IgD-negative memory B cell (primary cell): ENCODE results near the gene USP31. TPM values are rescaled to one million over a fixed set of nuclear protein-coding genes. Genes with fewer than 3 reads are reported as not detected.
"Not testable (repeated sequence)": the region's sequence is repeated elsewhere in the genome, so short reads cannot be mapped to it uniquely, and the experiment has no call there.

Source experiments
- H3K27ac Mint-ChIP-seq, 3 donors: one replicate each; pipeline ENCODE4 v1.8.0; 2020 to 2022; ENCODE audit warnings: mild to moderate bottlenecking in 3 of 3, mixed read lengths in 3 of 3, moderate library complexity in 1 of 3
- H3K27me3 Mint-ChIP-seq: one replicate; pipeline ENCODE4 v1.8.0; 2021; ENCODE audit warnings: mixed read lengths
- H3K36me3 Mint-ChIP-seq: one replicate; pipeline ENCODE4 v1.8.0; 2020; ENCODE audit warnings: mild to moderate bottlenecking, mixed read lengths
- H3K4me1 Mint-ChIP-seq, 3 donors: one replicate each; pipeline ENCODE4 v1.8.0; 2020 to 2022; ENCODE audit warnings: mixed read lengths in 3 of 3, mild to moderate bottlenecking in 1 of 3
- H3K4me3 Mint-ChIP-seq, 4 donors: one replicate each; pipeline ENCODE4 v1.8.0; 2020 to 2022; ENCODE audit warnings: mild to moderate bottlenecking in 4 of 4, mixed read lengths in 4 of 4, moderate library complexity in 3 of 4
- H3K9me3 Mint-ChIP-seq, 3 donors: one replicate each; pipeline ENCODE4 v1.8.0; 2020 to 2021; ENCODE audit warnings: mixed read lengths in 3 of 3, mild to moderate bottlenecking in 1 of 3
- polyA plus RNA-seq: library from polyadenylated mRNA; unstranded; fragments of 300-500 nt; fragmentation: Illumina TruSeq; gene quantifications from one replicate; pipeline ENCODE4 v1.2.3, GENCODE V29; 2021

The USP31 gene
- polyA plus RNA-seq, 1 donor from 2014 or later: 0.44 TPM

GRCh38 chr16:23146877-23147601 is 2.2 kb downstream of the USP31 start:
- Mint-ChIP-seq H3K4me3 (peak overlapping the region in 2 of 4 donors; percentile 53 to 68), H3K27me3 (no peaks in the 10 kb centered on the region), H3K9me3 (no peaks in the 10 kb centered on the region), H3K27ac (no peak overlapping the region), H3K36me3 (no peaks in the 10 kb centered on the region), H3K4me1 (peaks cover 0 to 11% (median 5%) of the 10 kb centered on the region in 3 donors)

- Mint-ChIP-seq H3K4me1 (peaks cover 0 to 7% (median 5%) of the 10 kb centered on the region in 3 donors), H3K27me3 (no peaks in the 10 kb centered on the region), H3K27ac (no peak overlapping the region), H3K9me3 (no peaks in the 10 kb centered on the region), H3K4me3 (peak overlapping the region in 1 of 4 donors; percentile 11), H3K36me3 (no peaks in the 10 kb centered on the region)
Observed at GRCh38 chr16:23145608-23146007, 3.6 kb downstream of the USP31 start.

GRCh38 chr16:23145186-23145585 is 4.1 kb downstream of the USP31 start:
- H3K36me3 Mint-ChIP-seq: no peaks in the 10 kb centered on the region
- H3K4me3 Mint-ChIP-seq: peak overlapping the region in 1 of 4 donors; percentile 11
- H3K9me3 Mint-ChIP-seq: no peaks in the 10 kb centered on the region
- no peak overlapping the region for H3K27ac Mint-ChIP-seq
- no peaks in the 10 kb centered on the region for H3K27me3 Mint-ChIP-seq
- peaks cover 0 to 7% (median 4%) of the 10 kb centered on the region in 3 donors for H3K4me1 Mint-ChIP-seq

GRCh38 chr16:23144393-23144792 is 4.9 kb downstream of the USP31 start:
- H3K4me1 Mint-ChIP-seq, H3K27me3 Mint-ChIP-seq, H3K27ac Mint-ChIP-seq: not testable (repeated sequence)

GRCh38 chr16:23143391-23143790 is 5.9 kb downstream of the USP31 start:
- Mint-ChIP-seq H3K4me1 (peaks cover 0 to 4% (median 0%) of the 10 kb centered on the region in 3 donors), H3K27ac (no peak overlapping the region), H3K9me3 (peaks cover 0 to 3% (median 0%) of the 10 kb centered on the region in 3 donors), H3K4me3 (no peak overlapping the region), H3K36me3 (peaks cover 3% of the 10 kb centered on the region), H3K27me3 (no peaks in the 10 kb centered on the region)

More at GRCh38 chr16:23144393-23144792, 4.9 kb downstream of the USP31 start:
- H3K36me3 Mint-ChIP-seq, H3K9me3 Mint-ChIP-seq: not testable (repeated sequence)
- peak overlapping the region in 1 of 4 donors; percentile 25 for H3K4me3 Mint-ChIP-seq

GRCh38 chr16:23141959-23142740 is 7.1 kb downstream of the USP31 start:
- no peaks in the 10 kb centered on the region for H3K4me1 Mint-ChIP-seq
- no peak overlapping the region for H3K27ac Mint-ChIP-seq
- H3K4me3 Mint-ChIP-seq: no peak overlapping the region
- peaks cover 1 to 11% (median 3%) of the 10 kb centered on the region in 3 donors for H3K9me3 Mint-ChIP-seq
- peaks cover 3% of the 10 kb centered on the region for H3K36me3 Mint-ChIP-seq
- no peaks in the 10 kb centered on the region for H3K27me3 Mint-ChIP-seq

- H3K4me1 Mint-ChIP-seq: no peaks in the 10 kb centered on the region
Observed at GRCh38 chr16:23141500-23141899, 7.8 kb downstream of the USP31 start.

GRCh38 chr16:23141033-23141432 is 8.2 kb downstream of the USP31 start:
- Mint-ChIP-seq H3K4me1 (no peaks in the 10 kb centered on the region), H3K27me3 (no peaks in the 10 kb centered on the region), H3K36me3 (peaks cover 5% of the 10 kb centered on the region), H3K27ac (no peak overlapping the region), H3K9me3 (peaks cover 3 to 11% (median 3%) of the 10 kb centered on the region in 3 donors), H3K4me3 (no peak overlapping the region)

More at GRCh38 chr16:23141500-23141899, 7.8 kb downstream of the USP31 start:
- peaks cover 1 to 11% (median 3%) of the 10 kb centered on the region in 3 donors for H3K9me3 Mint-ChIP-seq
- H3K36me3 Mint-ChIP-seq: peaks cover 3% of the 10 kb centered on the region
- H3K27me3 Mint-ChIP-seq: no peaks in the 10 kb centered on the region
- no peak overlapping the region for H3K27ac Mint-ChIP-seq
- H3K4me3 Mint-ChIP-seq: no peak overlapping the region

- Mint-ChIP-seq H3K4me3 (no peak overlapping the region), H3K27ac (no peak overlapping the region), H3K9me3 (peaks cover 7 to 11% (median 8%) of the 10 kb centered on the region in 3 donors), H3K27me3 (no peaks in the 10 kb centered on the region), H3K4me1 (no peaks in the 10 kb centered on the region), H3K36me3 (peaks cover 7% of the 10 kb centered on the region)
Observed at GRCh38 chr16:23140107-23140506, 9.1 kb downstream of the USP31 start.

GRCh38 chr16:23137818-23138217 is 11.4 kb downstream of the USP31 start:
- Mint-ChIP-seq H3K27me3 (no peaks in the 10 kb centered on the region), H3K4me3 (peak overlapping the region in 1 of 4 donors; percentile 39), H3K4me1 (peaks cover 0 to 3% (median 0%) of the 10 kb centered on the region in 3 donors), H3K36me3 (peaks cover 7% of the 10 kb centered on the region), H3K27ac (no peak overlapping the region), H3K9me3 (peaks cover 7 to 11% (median 8%) of the 10 kb centered on the region in 3 donors)

GRCh38 chr16:23137256-23137655 is 12.0 kb downstream of the USP31 start:
- H3K4me1 Mint-ChIP-seq: peaks cover 0 to 3% (median 0%) of the 10 kb centered on the region in 3 donors
- H3K9me3 Mint-ChIP-seq: peaks cover 7 to 11% (median 8%) of the 10 kb centered on the region in 3 donors
- H3K36me3 Mint-ChIP-seq: peaks cover 7% of the 10 kb centered on the region
- H3K4me3 Mint-ChIP-seq: no peak overlapping the region
- no peaks in the 10 kb centered on the region for H3K27me3 Mint-ChIP-seq
- H3K27ac Mint-ChIP-seq: no peak overlapping the region

GRCh38 chr16:23134274-23134673 is 15.0 kb downstream of the USP31 start:
- peaks cover 7% of the 10 kb centered on the region for H3K36me3 Mint-ChIP-seq
- no peak overlapping the region for H3K4me3 Mint-ChIP-seq
- H3K4me1 Mint-ChIP-seq: peaks cover 0 to 3% (median 2%) of the 10 kb centered on the region in 3 donors
- peaks cover 7 to 11% (median 8%) of the 10 kb centered on the region in 3 donors for H3K9me3 Mint-ChIP-seq
- H3K27me3 Mint-ChIP-seq: no peaks in the 10 kb centered on the region
- no peak overlapping the region for H3K27ac Mint-ChIP-seq

GRCh38 chr16:23132775-23133463 is 16.3 kb downstream of the USP31 start:
- peaks cover 3% of the 10 kb centered on the region for H3K36me3 Mint-ChIP-seq
- no peaks in the 10 kb centered on the region for H3K27me3 Mint-ChIP-seq
- no peak overlapping the region for H3K27ac Mint-ChIP-seq
- H3K4me1 Mint-ChIP-seq: peaks cover 1 to 3% (median 2%) of the 10 kb centered on the region in 3 donors
- peaks cover 5 to 8% (median 6%) of the 10 kb centered on the region in 3 donors for H3K9me3 Mint-ChIP-seq
- no peak overlapping the region for H3K4me3 Mint-ChIP-seq

GRCh38 chr16:23131931-23132621 is 17.2 kb downstream of the USP31 start:
- Mint-ChIP-seq H3K4me3 (no peak overlapping the region), H3K36me3 (peaks cover 3% of the 10 kb centered on the region), H3K4me1 (peaks cover 1 to 3% (median 2%) of the 10 kb centered on the region in 3 donors), H3K9me3 (peaks cover 0 to 7% (median 3%) of the 10 kb centered on the region in 3 donors), H3K27me3 (no peaks in the 10 kb centered on the region), H3K27ac (no peak overlapping the region)
